Neuronal stem cell (in vitro differentiated cells): ENCODE measurements around the gene TMEM229A.

Source experiments
- DNase-seq: peaks from one replicate; pipeline ENCODE4 v3.0.0-alpha.2; 2013; ENCODE audit warnings: low spot score
- H2AFZ ChIP-seq: one replicate; pipeline ENCODE4 v1.6.1; 2013; ENCODE audit warnings: mild to moderate bottlenecking, low read length, inconsistent platforms
- H2AK5ac ChIP-seq: 2 replicates; pipeline ENCODE4 v1.6.1; 2013; ENCODE audit warnings: low read depth, mild to moderate bottlenecking, inconsistent platforms, low read length, moderate library complexity, mixed read lengths
- H2BK120ac ChIP-seq: 2 replicates; pipeline ENCODE4 v1.6.1; 2013; ENCODE audit warnings: low read depth, mild to moderate bottlenecking, inconsistent platforms, low read length, moderate library complexity, mixed read lengths
- H2BK12ac ChIP-seq: one replicate; pipeline ENCODE4 v1.6.1; 2013; ENCODE audit warnings: low read length, inconsistent platforms
- H2BK15ac ChIP-seq: 2 replicates; pipeline ENCODE4 v1.6.1; 2013; ENCODE audit warnings: mild to moderate bottlenecking, low read length, inconsistent platforms, mixed read lengths
- H2BK5ac ChIP-seq: one replicate; pipeline ENCODE4 v1.6.1; 2013; ENCODE audit warnings: inconsistent platforms, mild to moderate bottlenecking, low read length, moderate library complexity
- H3K14ac ChIP-seq: one replicate; pipeline ENCODE4 v1.6.1; 2013; ENCODE audit warnings: low read length, inconsistent platforms
- H3K18ac ChIP-seq: 2 replicates; pipeline ENCODE4 v1.6.1; 2013; ENCODE audit warnings: low read length, inconsistent platforms
- H3K23ac ChIP-seq: 2 replicates; pipeline ENCODE4 v1.6.1; 2013; ENCODE audit warnings: low read depth, mild to moderate bottlenecking, mixed read lengths, low read length, inconsistent platforms; ENCODE audit not compliant: poor library complexity
- H3K27ac ChIP-seq: replicated peaks from 3 replicates; pipeline ENCODE4 v1.5.1; 2013; ENCODE audit warnings: low read length, inconsistent platforms
- H3K27me3 ChIP-seq, 3 experiments: 2 replicates each; pipeline ENCODE4 v1.6.1; 2013; ENCODE audit warnings: low read length in 3 of 3, mild to moderate bottlenecking in 2 of 3, inconsistent platforms in 1 of 3, low read depth in 1 of 3, mixed read lengths in 1 of 3, moderate library complexity in 1 of 3; ENCODE audit not compliant: control insufficient read depth in 3 of 3, insufficient read depth in 3 of 3
- H3K36me3 ChIP-seq, 2 donors: replicated peaks in 1 of 2; 2 replicates each; pipeline ENCODE4 v1.6.1; 2013; ENCODE audit warnings: low read length in 2 of 2; ENCODE audit not compliant: control insufficient read depth in 2 of 2, insufficient read depth in 2 of 2
- H3K4ac ChIP-seq: 2 replicates; pipeline ENCODE4 v1.6.1; 2013; ENCODE audit warnings: inconsistent platforms, mild to moderate bottlenecking, low read length, moderate library complexity
- H3K4me1 ChIP-seq, 2 donors: 1 replicate in 1 of 2; 2 replicates in 1 of 2; pipeline ENCODE4 v1.6.1; 2013; ENCODE audit warnings: low read length in 2 of 2, low read depth in 1 of 2; ENCODE audit not compliant: control insufficient read depth in 2 of 2, insufficient read depth in 1 of 2
- H3K4me2 ChIP-seq: one replicate; pipeline ENCODE4 v1.6.1; 2013; ENCODE audit warnings: mild to moderate bottlenecking, low read length, inconsistent platforms; ENCODE audit not compliant: insufficient read depth, poor library complexity, severe bottlenecking
- H3K4me3 ChIP-seq, 2 donors: 2 replicates each; pipeline ENCODE4 v1.5.1; 2013; ENCODE audit warnings: low read length in 2 of 2, mild to moderate bottlenecking in 2 of 2, inconsistent platforms in 1 of 2, moderate library complexity in 1 of 2
- H3K79me1 ChIP-seq: one replicate; pipeline ENCODE4 v1.6.1; 2013; ENCODE audit warnings: low read depth, mild to moderate bottlenecking, inconsistent platforms, low read length, moderate library complexity
- H3K9ac ChIP-seq: one replicate; pipeline ENCODE4 v1.6.1; 2013; ENCODE audit warnings: mild to moderate bottlenecking, low read depth, low read length, inconsistent platforms; ENCODE audit not compliant: poor library complexity
- H3K9me3 ChIP-seq, 2 donors: replicated peaks in 1 of 2; 2 replicates each; pipeline versions ENCODE3 to v1.6.1; 2013; ENCODE audit warnings: low read length in 2 of 2, mild to moderate bottlenecking in 2 of 2, inconsistent platforms in 1 of 2, low read depth in 1 of 2, mixed read lengths in 1 of 2, moderate library complexity in 1 of 2; ENCODE audit not compliant: control insufficient read depth in 2 of 2, insufficient read depth in 1 of 2
- H4K8ac ChIP-seq: one replicate; pipeline ENCODE4 v1.6.1; 2013; ENCODE audit warnings: low read depth, mild to moderate bottlenecking, inconsistent platforms, low read length, moderate library complexity
- H4K91ac ChIP-seq: one replicate; pipeline ENCODE4 v1.6.1; 2013; ENCODE audit warnings: low read length, low read depth, mild to moderate bottlenecking, inconsistent platforms; ENCODE audit not compliant: poor library complexity
- WGBS, 2 donors: extraction: QIAGEN DNeasy Blood & Tissue Kit; methylation state at CpG; one replicate each; pipeline ENCODE4 v1.1.7; 2013; ENCODE audit warnings: missing lambda C conversion rate in 2 of 2, mixed read lengths in 1 of 2; ENCODE audit not compliant: insufficient read length in 2 of 2, insufficient replicate concordance in 1 of 2; ENCODE audit errors: extremely low coverage in 2 of 2; 5-methylcytosine and 5-hydroxymethylcytosine counted together

TMEM229A gene

GRCh38 chr7:123996327-123996625 lies 36.6 kb downstream of the TMEM229A start:
- peaks cover 0 to 2% of the 10 kb centered on the region in 2 donors for H3K9me3 ChIP-seq
- H4K91ac ChIP-seq, result no peak overlapping the region
- H3K9ac ChIP-seq, result no peak overlapping the region
- H3K4me2 ChIP-seq, result no peak overlapping the region
- H2BK12ac ChIP-seq, result no peak overlapping the region
- no peak for DNase-seq
- peaks cover 4 to 5% of the 10 kb centered on the region in 2 donors for H3K4me1 ChIP-seq
- H2BK120ac ChIP-seq, result no peak overlapping the region
- WGBS, 2 donors, result no CpG with 5 or more reads among the region's 6 CpGs
- peaks cover 0 to 2% (median 0%) of the 10 kb centered on the region in 3 experiments for H3K27me3 ChIP-seq
- H3K18ac ChIP-seq, result no peak overlapping the region
- H3K23ac ChIP-seq, result no peak overlapping the region
- H3K14ac ChIP-seq, result no peak overlapping the region
- no peak overlapping the region for H3K4me3 ChIP-seq
- H2BK15ac ChIP-seq, result no peak overlapping the region
- H2AFZ ChIP-seq, result no peak overlapping the region
- no peaks in the 10 kb centered on the region for H3K36me3 ChIP-seq
- H3K79me1 ChIP-seq, result no peaks in the 10 kb centered on the region
- no peak overlapping the region for H2BK5ac ChIP-seq
- H3K27ac ChIP-seq, result no peak overlapping the region
- H4K8ac ChIP-seq, result no peak overlapping the region
- H2AK5ac ChIP-seq, result no peak overlapping the region
- no peak overlapping the region for H3K4ac ChIP-seq

GRCh38 chr7:123995617-123996326 lies 37.1 kb downstream of the TMEM229A start:
- Histone ChIP-seq H2AK5ac (no peak overlapping the region), H3K79me1 (no peaks in the 10 kb centered on the region), H3K27me3 (peaks cover 0 to 2% (median 0%) of the 10 kb centered on the region in 3 experiments), H2BK120ac (no peak overlapping the region), H3K4me2 (no peak overlapping the region), H3K27ac (no peak overlapping the region), H3K36me3 (no peaks in the 10 kb centered on the region), H3K4me1 (peaks cover 4 to 5% of the 10 kb centered on the region in 2 donors), H3K9me3 (no peaks in the 10 kb centered on the region), H2BK5ac (no peak overlapping the region), H3K18ac (no peak overlapping the region), H2BK15ac (no peak overlapping the region), H3K4me3 (no peak overlapping the region), H3K14ac (no peak overlapping the region), H2BK12ac (no peak overlapping the region), H4K8ac (no peak overlapping the region), H4K91ac (no peak overlapping the region), H3K4ac (no peak overlapping the region), H2AFZ (no peak overlapping the region), H3K9ac (no peak overlapping the region), H3K23ac (no peak overlapping the region)
- WGBS, 2 donors, result no CpG with 5 or more reads among the region's 10 CpGs
- no peak for DNase-seq

- no peaks in the 10 kb centered on the region for H3K79me1 ChIP-seq
- H2AFZ ChIP-seq, result peak overlapping the region; percentile 52
- no peak overlapping the region for H2BK12ac ChIP-seq
- H3K9me3 ChIP-seq, result no peaks in the 10 kb centered on the region
- no peak overlapping the region for H2BK15ac ChIP-seq
- no peak for DNase-seq
- H2BK120ac ChIP-seq, result no peak overlapping the region
- H2BK5ac ChIP-seq, result no peak overlapping the region
- no peak overlapping the region for H3K18ac ChIP-seq
- H3K4me1 ChIP-seq, result peaks cover 4 to 5% of the 10 kb centered on the region in 2 donors
- no peak overlapping the region for H4K8ac ChIP-seq
- no peak overlapping the region for H2AK5ac ChIP-seq
- H3K36me3 ChIP-seq, result no peaks in the 10 kb centered on the region
- no peak overlapping the region for H4K91ac ChIP-seq
- H3K4me2 ChIP-seq, result no peak overlapping the region
- H3K4me3 ChIP-seq, result no peak overlapping the region
- H3K9ac ChIP-seq, result no peak overlapping the region
- no peak overlapping the region for H3K23ac ChIP-seq
- no peak overlapping the region for H3K4ac ChIP-seq
- H3K14ac ChIP-seq, result no peak overlapping the region
- no peaks in the 10 kb centered on the region for H3K27me3 ChIP-seq
- no peak overlapping the region for H3K27ac ChIP-seq
Observed at GRCh38 chr7:123994449-123994848, 38.4 kb downstream of the TMEM229A start.

DNA sequence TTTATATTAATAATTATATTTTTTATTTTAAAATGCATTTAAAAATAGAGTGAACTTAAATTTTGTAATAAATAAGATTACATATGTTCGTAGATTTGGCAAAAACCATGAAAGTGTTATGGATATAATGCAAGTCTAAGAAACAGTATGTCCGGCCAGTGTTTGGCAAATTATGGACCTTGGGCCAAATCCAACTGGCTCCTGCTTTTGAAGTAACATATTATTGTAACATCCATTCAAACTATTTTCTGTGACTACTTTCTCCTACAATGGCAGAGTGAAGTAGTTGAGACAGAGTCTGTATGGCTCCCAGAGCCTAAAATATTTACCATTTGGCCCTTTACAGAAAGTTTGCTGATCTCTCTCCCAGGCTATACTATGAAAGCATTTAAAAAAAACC lies 38.9 kb downstream of the TMEM229A start:
- Histone ChIP-seq H2BK12ac (no peak overlapping the region), H3K4ac (no peak overlapping the region), H3K79me1 (no peaks in the 10 kb centered on the region), H2AFZ (peak overlapping the region; percentile 52), H3K9me3 (no peaks in the 10 kb centered on the region), H3K9ac (no peak overlapping the region), H3K23ac (no peak overlapping the region), H3K14ac (no peak overlapping the region), H3K36me3 (no peaks in the 10 kb centered on the region), H3K27me3 (no peaks in the 10 kb centered on the region), H2AK5ac (no peak overlapping the region), H3K4me1 (peaks cover 4 to 5% of the 10 kb centered on the region in 2 donors), H4K8ac (no peak overlapping the region), H3K4me3 (no peak overlapping the region), H3K27ac (no peak overlapping the region), H3K4me2 (no peak overlapping the region), H2BK120ac (no peak overlapping the region), H2BK5ac (no peak overlapping the region), H3K18ac (no peak overlapping the region), H2BK15ac (no peak overlapping the region), H4K91ac (no peak overlapping the region)
- WGBS, 2 donors, result no CpG with 5 or more reads among the region's 2 CpGs
- no peak for DNase-seq
